ENCODE results near the gene MYH6. TPM values are rescaled to one million over a fixed set of nuclear protein-coding genes. Genes with fewer than 3 reads are reported as not detected.

MYH6 gene
- total and polyA plus RNA-seq, 7 donors = 1.5 to 4.9 (median 3.0) TPM; not detected in 4

- Histone ChIP-seq H3K9me3 (no peaks in the 10 kb centered on the region), H3K27ac (no peak overlapping the region), H3K4me1 (no peaks in the 10 kb centered on the region), H3K27me3 (no peaks in the 10 kb centered on the region), H3K4me3 (no peak overlapping the region), H3K36me3 (no peaks in the 10 kb centered on the region)
- whole genome bisulfite sequencing, 2 donors = 81 to 82% methylated on average over 17 of the region's 17 CpGs
- intact Hi-C loops (cut with DNase I) = no loop called here
- DNase-seq = peak; percentile 49
- TF ChIP-seq POLR2A (IDR thresholded peaks at IDR 0.05) = no peak
- TF ChIP-seq POLR2AphosphoS5 (IDR thresholded peaks at IDR 0.05) = no peak
- TF ChIP-seq CTCF (IDR thresholded peaks at IDR 0.05) = no peak
Measured at GRCh38 chr14:23432102-23432925, 24.2 kb upstream of the MYH6 start.

- Histone ChIP-seq H3K27me3 (no peaks in the 10 kb centered on the region), H3K27ac (no peak overlapping the region), H3K9me3 (no peaks in the 10 kb centered on the region), H3K4me3 (no peak overlapping the region), H3K36me3 (no peaks in the 10 kb centered on the region), H3K4me1 (no peaks in the 10 kb centered on the region)
- intact Hi-C loops (cut with DNase I) = no loop called here
- peak; percentile 13 for DNase-seq
- WGBS, 2 donors = 91 to 94% methylated on average over 10 of the region's 10 CpGs
- TF ChIP-seq EP300 (IDR thresholded peaks at IDR 0.05) = no peak
- TF ChIP-seq POLR2A (IDR thresholded peaks at IDR 0.05) = no peak
- TF ChIP-seq CTCF (IDR thresholded peaks at IDR 0.05) = no peak
- TF ChIP-seq POLR2AphosphoS5 (IDR thresholded peaks at IDR 0.05) = no peak
Measured at GRCh38 chr14:23431486-23431885, 23.4 kb upstream of the MYH6 start.

DNA sequence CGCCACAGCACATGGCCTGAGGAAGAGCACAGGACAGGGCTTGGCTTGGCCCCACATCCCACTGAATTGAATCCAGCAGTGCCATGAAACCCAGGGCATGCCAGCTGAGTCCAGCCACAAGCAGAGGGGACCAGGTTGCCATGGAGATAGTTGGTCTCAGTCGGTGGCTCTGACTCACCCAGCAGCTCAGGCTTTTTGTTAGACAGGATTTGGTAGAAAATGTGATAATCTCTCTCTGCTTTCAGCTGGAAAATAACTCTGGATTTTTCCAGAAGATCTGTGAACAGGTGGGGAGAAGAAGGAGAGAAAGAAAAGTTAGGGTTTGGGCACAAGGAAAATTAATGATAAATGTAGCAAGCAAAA is 22.6 kb upstream of the MYH6 start:
- Histone ChIP-seq H3K4me3 (no peak overlapping the region), H3K27me3 (no peaks in the 10 kb centered on the region), H3K27ac (no peak overlapping the region), H3K36me3 (no peaks in the 10 kb centered on the region), H3K4me1 (no peaks in the 10 kb centered on the region), H3K9me3 (no peaks in the 10 kb centered on the region)
- intact Hi-C loops (cut with DNase I) = no loop called here
- TF ChIP-seq CTCF (IDR thresholded peaks at IDR 0.05) (no peak), POLR2A (IDR thresholded peaks at IDR 0.05) (no peak), EP300 (IDR thresholded peaks at IDR 0.05) (no peak), POLR2AphosphoS5 (IDR thresholded peaks at IDR 0.05) (no peak)
- 51 to 53% methylated on average over 2 of the region's 2 CpGs for WGBS, 2 donors
- DNase-seq = peak; percentile 48

DNA sequence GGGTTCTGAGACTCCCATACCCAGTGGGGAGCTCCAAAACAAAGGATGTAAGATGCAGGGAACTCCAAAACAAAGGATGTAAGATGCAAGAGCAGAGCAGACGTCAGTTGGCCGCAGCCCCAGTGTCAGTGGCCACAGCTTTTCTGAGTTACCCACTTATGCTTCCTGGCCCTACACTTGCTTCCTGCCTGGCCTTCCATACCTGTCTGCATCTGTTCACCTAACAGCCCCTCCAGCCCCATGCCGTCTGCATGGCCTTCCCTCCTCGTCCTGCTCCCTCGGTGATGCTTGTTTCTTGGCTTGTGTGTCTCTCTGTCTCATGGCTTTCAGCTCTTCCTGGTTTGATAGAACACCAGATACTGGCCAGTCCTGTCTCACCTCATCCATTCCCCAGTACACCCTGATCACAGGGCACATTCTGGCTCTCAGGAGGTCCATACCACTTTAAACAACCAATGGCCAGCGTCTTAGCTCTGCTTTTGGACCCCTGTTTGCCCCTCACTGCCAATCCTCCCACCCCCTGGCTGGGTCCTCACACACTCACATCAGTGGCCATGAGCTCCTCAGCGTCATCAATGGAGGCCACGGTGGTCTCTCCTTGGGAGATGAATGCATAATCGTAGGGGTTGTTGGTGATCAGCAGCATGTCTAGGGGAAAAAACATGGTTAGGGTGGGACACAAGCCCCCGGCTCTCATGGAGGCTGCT is 22.1 kb upstream of the MYH6 start:
- WGBS, 2 donors = 82 to 88% methylated on average over 10 of the region's 10 CpGs
- no peak overlapping the region for H3K4me3 ChIP-seq
- no peak for TF ChIP-seq CTCF (IDR thresholded peaks at IDR 0.05)
- no peak for TF ChIP-seq POLR2AphosphoS5 (IDR thresholded peaks at IDR 0.05)
- no peak for TF ChIP-seq POLR2A (IDR thresholded peaks at IDR 0.05)
- no peak for TF ChIP-seq EP300 (IDR thresholded peaks at IDR 0.05)
- no peaks in the 10 kb centered on the region for H3K4me1 ChIP-seq
- H3K27me3 ChIP-seq = no peaks in the 10 kb centered on the region
- no peaks in the 10 kb centered on the region for H3K9me3 ChIP-seq
- H3K36me3 ChIP-seq = no peaks in the 10 kb centered on the region
- peak; percentile 41 for DNase-seq
- H3K27ac ChIP-seq = no peak overlapping the region
- intact Hi-C loops (cut with DNase I) = no loop called here

Data from sigmoid colon (tissue), 7 donors.